ENCODE data around the gene SLC47A1. TPM values are rescaled to one million over a fixed set of nuclear protein-coding genes. Genes with fewer than 3 reads are reported as not detected.

SLC47A1 gene
- total RNA-seq, 2 donors from 2014 or later: not detected

DNA sequence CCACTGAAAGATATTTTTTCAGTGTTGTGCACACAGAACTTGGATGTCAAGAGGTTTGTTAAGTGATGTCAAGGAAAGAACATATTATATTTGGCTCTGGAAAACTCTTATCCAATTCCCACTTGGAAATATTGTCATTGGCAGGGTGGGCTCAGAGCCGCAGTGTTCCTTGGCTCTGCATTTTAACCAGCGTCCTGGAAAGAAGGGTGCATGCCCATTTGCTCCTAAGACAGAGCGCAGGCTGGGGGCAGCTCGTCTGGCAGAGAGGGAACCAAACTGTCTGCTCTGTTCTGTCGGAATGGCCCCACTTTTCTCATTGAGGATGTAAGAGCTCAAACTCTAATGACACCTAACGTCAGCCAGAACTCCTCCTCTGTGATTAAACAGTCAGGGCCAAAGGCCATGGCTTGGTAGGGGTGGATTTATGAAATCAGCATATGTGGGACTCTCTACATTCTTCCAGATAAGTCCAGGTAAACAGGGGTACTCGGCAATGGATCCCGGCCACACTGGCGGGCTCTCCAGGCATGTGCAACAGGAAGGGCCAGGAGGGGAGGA, 18.0 kb downstream of the SLC47A1 start:
- ATAC-seq: no peak
- Mint-ChIP-seq H3K36me3 (no peaks in the 10 kb centered on the region), H3K4me1 (ENCODE audit: low read depth in 2 of 2) (no peaks in the 10 kb centered on the region), H3K4me3 (no peak overlapping the region), H3K9me3 (no peaks in the 10 kb centered on the region), H3K27ac (no peak overlapping the region), H3K27me3 (peaks cover 6 to 8% of the 10 kb centered on the region in 2 donors)
- DNase-seq (ENCODE audit: low spot score): no peak

DNA sequence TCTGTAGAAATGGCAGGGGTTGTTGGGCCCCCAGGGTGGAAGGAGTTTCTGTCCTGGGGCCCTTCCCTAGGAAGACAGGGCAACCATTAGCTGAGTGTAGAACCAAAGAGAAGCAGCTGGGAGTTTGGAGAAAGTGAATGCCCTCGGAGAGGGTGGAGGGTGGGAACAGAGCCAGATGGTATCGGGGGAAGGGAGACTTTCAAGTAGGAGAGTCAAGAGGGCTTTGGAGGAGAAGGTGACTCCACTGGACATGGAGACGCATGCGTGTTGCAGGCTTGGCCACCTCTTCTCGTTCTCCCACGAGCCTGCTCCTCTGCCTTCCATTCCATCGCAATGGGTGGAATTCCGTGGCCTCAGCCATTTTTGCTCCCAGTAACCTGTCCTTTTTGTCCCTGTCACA, 19.4 kb downstream of the SLC47A1 start:
- Mint-ChIP-seq H3K9me3 (no peaks in the 10 kb centered on the region), H3K4me1 (ENCODE audit: low read depth in 2 of 2) (no peaks in the 10 kb centered on the region), H3K36me3 (no peaks in the 10 kb centered on the region), H3K27ac (no peak overlapping the region), H3K4me3 (no peak overlapping the region), H3K27me3 (peaks cover 6 to 8% of the 10 kb centered on the region in 2 donors)
- DNase-seq (ENCODE audit: low spot score) (no peak), ATAC-seq (no peak)

DNA sequence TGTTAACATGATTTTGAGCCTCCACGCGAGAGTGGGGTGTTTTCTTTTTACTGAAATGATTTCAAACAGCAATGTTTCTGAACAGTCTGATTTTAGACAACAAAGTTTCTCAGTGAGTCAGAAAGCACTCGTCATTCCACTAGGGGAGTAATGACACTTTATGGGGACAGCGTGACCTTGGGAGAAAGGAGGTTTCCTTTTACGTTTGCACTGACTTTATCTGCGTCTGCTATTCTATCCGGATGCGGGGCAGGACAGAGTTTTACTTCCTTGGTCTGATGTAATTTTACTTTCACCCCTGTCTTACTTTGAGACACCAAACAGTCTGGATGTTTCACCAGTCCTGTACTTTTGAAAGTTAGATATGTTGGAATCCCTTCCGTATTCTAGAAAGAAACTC, 20.7 kb downstream of the SLC47A1 start:
- H3K4me1 Mint-ChIP-seq (ENCODE audit: low read depth in 2 of 2): no peaks in the 10 kb centered on the region

DNA sequence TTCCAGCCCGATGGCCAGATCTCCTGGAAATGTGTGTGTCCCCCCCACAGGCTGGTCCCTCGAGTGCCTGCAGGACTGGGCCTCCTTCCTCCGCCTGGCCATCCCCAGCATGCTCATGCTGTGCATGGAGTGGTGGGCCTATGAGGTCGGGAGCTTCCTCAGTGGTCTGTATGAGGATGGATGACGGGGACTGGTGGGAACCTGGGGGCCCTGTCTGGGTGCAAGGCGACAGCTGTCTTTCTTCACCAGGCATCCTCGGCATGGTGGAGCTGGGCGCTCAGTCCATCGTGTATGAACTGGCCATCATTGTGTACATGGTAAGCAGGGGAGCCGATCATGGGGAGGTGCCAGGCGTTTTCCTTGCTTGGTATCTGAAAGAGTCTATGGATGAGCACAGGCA, 22.1 kb downstream of the SLC47A1 start:
- peak; percentile 17 to 49 for ATAC-seq
- H3K4me3 Mint-ChIP-seq: no peak overlapping the region
- H3K27ac Mint-ChIP-seq: no peak overlapping the region

More for the DNA sequence above, 20.7 kb downstream of the SLC47A1 start:
- DNase-seq (ENCODE audit: low spot score) (no peak), ATAC-seq (no peak)
- Mint-ChIP-seq H3K4me3 (no peak overlapping the region), H3K36me3 (no peaks in the 10 kb centered on the region), H3K27ac (no peak overlapping the region), H3K9me3 (no peaks in the 10 kb centered on the region), H3K27me3 (peaks cover 6 to 8% of the 10 kb centered on the region in 2 donors)

DNA sequence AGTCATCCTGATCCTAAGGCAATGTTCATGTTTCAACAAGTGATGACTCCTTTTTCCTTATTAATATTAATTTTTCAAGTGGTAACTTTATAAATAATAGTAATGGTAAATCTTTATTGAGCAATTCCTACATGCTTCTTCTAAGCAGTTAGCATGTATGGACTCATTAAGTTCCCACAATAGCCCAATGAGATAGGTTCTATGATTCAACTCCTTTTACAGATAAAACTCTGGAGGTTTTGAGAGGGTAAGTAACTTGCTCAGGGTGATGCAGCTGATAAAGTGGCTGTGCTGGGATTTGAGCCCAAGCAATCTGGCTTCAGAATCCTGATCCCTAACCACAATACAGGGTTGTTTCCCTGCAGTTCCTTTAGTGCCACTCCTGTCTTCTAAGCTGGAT, 25.3 kb downstream of the SLC47A1 start:
- ATAC-seq: no peak

More for the DNA sequence above, 22.1 kb downstream of the SLC47A1 start:
- H3K27me3 Mint-ChIP-seq: peaks cover 11 to 15% of the 10 kb centered on the region in 2 donors
- no peaks in the 10 kb centered on the region for H3K9me3 Mint-ChIP-seq
- DNase-seq (ENCODE audit: low spot score): no peak
- H3K36me3 Mint-ChIP-seq: no peaks in the 10 kb centered on the region
- no peaks in the 10 kb centered on the region for H3K4me1 Mint-ChIP-seq (ENCODE audit: low read depth in 2 of 2)

DNA sequence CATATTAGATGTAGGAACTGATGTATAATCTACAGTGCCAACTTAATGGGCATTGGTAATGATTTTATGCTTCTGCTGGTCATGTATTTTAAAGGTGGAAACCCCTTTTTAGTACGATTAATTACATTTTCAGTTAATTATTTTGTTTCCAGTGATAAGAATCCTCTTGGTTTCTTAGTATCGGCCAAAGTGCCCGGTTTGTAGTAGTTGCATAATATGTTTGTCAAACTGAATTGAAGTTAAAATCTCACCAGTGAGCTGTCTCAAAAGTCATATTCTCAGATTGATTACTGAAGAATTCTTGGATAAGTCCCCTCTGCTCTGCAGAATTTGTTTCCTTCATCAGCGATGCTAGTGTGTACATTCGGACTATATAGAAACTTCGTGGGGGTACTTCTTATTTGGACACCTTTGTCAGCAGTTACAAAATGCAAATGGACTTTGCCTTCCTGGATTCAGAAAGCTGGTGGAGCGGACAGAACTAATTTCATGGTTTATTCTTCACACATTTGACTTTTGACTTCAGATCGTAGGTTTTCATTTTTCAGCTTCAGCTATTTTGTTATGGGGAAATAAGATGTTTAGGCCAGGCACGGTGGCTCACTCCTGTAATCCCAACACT, 28.2 kb downstream of the SLC47A1 start:
- no peak overlapping the region for H3K27ac Mint-ChIP-seq
- no peak overlapping the region for H3K4me3 Mint-ChIP-seq
- no peaks in the 10 kb centered on the region for H3K36me3 Mint-ChIP-seq
- ATAC-seq (no peak), DNase-seq (ENCODE audit: low spot score) (no peak)
- H3K9me3 Mint-ChIP-seq: no peaks in the 10 kb centered on the region
- H3K4me1 Mint-ChIP-seq (ENCODE audit: low read depth in 2 of 2): no peaks in the 10 kb centered on the region
- H3K27me3 Mint-ChIP-seq: peaks cover 7 to 10% of the 10 kb centered on the region in 2 donors

More for the DNA sequence above, 25.3 kb downstream of the SLC47A1 start:
- no peak overlapping the region for H3K4me3 Mint-ChIP-seq
- H3K27me3 Mint-ChIP-seq: peaks cover 6 to 8% of the 10 kb centered on the region in 2 donors
- H3K27ac Mint-ChIP-seq: no peak overlapping the region
- no peaks in the 10 kb centered on the region for H3K36me3 Mint-ChIP-seq
- no peak for DNase-seq (ENCODE audit: low spot score)
- no peaks in the 10 kb centered on the region for H3K9me3 Mint-ChIP-seq
- no peaks in the 10 kb centered on the region for H3K4me1 Mint-ChIP-seq (ENCODE audit: low read depth in 2 of 2)

DNA sequence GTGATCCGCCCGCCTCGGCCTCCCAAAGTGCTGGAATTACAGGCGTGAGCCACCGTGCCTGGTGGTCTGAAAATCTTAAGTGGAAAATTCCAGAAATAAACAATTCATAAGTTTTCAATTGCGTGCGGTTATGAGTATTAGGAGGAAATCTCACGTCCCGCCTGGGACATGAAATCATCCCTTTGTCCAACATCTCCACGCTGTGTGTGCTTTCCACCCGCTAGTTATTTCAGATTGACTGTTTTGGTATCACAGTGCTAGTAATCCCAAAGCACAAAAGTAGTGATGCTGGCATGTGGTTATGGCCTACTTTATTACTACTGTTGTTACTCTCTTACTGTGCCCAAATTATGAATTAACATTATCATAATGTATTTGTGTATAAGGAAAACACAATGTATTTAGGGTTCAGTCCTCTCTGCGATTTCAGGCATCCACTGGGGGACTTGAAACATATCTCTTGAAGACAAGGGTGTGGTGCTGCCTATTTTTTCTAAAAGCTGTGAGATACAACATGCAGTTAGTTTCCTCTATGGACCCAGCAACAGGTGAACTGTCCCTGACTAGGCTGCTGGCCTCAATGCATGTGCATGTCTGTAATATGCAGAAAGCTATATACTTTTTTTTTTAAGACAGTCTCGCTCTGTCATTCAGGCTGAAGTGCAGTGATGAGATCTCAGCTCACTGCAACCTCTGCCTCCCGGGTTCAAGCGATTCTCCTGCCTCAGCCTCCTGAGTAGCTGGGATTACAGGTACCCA, 32.3 kb downstream of the SLC47A1 start:
- Mint-ChIP-seq H3K9me3 (no peaks in the 10 kb centered on the region), H3K4me1 (ENCODE audit: low read depth in 2 of 2) (no peaks in the 10 kb centered on the region), H3K36me3 (no peaks in the 10 kb centered on the region), H3K27ac (no peak overlapping the region), H3K4me3 (no peak overlapping the region), H3K27me3 (peaks cover 2 to 12% of the 10 kb centered on the region in 2 donors)
- no peak for DNase-seq (ENCODE audit: low spot score)
- no peak for ATAC-seq

DNA sequence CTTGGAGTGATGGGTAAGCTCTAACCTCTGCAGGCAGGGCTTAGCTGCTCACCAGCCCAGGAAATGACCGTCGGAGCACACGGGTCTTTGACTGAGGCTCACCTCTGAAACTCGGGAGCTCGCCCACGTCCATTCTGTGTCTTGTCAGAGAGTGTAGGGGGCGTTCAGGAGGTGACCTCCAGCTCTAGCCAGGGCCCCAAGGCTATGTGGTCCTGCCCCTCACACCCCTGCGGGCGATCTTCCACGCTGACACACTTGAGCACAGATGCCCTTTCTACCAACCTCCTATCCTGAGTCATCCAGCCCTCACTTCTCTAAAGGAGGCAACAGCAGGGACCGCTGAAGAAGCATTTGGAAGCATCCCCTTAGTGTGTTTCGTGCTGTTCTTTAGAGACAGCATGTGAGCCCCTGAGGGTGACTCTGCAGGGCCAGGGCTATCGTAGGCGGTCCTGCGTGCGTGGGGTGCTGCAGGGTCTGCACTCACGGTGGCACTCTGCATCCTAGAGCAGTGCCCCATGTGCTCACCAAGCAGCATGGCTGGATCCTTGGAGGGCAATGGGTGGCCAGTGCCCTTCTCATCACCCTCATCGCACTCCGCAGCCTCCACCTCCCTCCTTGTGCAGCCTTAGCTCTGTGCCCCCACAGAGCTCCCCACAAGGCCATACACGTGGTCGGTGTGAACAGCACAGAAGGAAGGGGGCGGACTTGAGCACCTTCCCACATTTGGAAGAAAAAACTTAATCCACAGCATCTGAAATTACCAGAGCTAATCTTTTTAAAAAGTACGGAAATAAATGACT, 33.8 kb downstream of the SLC47A1 start:
- peak; percentile 48 to 53 for ATAC-seq
- no peaks in the 10 kb centered on the region for H3K9me3 Mint-ChIP-seq
- no peaks in the 10 kb centered on the region for H3K36me3 Mint-ChIP-seq
- DNase-seq (ENCODE audit: low spot score): no peak
- H3K27ac Mint-ChIP-seq: no peak overlapping the region
- H3K4me1 Mint-ChIP-seq (ENCODE audit: low read depth in 2 of 2): no peaks in the 10 kb centered on the region
- no peak overlapping the region for H3K4me3 Mint-ChIP-seq
- H3K27me3 Mint-ChIP-seq: peaks cover 6 to 19% of the 10 kb centered on the region in 2 donors

DNA sequence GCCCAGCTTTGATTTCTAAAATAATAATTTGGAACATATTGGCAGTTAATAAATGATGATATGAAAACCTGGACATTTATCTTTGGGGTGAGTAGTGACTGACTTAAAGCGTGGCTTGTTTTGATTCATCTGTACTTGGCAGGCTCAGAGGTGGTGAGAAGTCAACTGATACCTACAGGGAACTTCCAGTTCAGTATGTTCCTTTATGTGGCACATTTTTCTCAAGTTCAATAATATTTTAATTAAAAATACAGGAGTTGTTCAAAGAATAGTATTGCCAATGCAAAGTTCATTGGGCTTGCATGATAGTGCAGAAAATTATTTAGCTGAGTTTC, 34.3 kb downstream of the SLC47A1 start:
- Mint-ChIP-seq H3K9me3 (no peaks in the 10 kb centered on the region), H3K27me3 (peaks cover 4 to 19% of the 10 kb centered on the region in 2 donors), H3K4me1 (ENCODE audit: low read depth in 2 of 2) (no peaks in the 10 kb centered on the region), H3K36me3 (no peaks in the 10 kb centered on the region), H3K27ac (no peak overlapping the region), H3K4me3 (no peak overlapping the region)
- ATAC-seq (no peak), DNase-seq (ENCODE audit: low spot score) (no peak)

DNA sequence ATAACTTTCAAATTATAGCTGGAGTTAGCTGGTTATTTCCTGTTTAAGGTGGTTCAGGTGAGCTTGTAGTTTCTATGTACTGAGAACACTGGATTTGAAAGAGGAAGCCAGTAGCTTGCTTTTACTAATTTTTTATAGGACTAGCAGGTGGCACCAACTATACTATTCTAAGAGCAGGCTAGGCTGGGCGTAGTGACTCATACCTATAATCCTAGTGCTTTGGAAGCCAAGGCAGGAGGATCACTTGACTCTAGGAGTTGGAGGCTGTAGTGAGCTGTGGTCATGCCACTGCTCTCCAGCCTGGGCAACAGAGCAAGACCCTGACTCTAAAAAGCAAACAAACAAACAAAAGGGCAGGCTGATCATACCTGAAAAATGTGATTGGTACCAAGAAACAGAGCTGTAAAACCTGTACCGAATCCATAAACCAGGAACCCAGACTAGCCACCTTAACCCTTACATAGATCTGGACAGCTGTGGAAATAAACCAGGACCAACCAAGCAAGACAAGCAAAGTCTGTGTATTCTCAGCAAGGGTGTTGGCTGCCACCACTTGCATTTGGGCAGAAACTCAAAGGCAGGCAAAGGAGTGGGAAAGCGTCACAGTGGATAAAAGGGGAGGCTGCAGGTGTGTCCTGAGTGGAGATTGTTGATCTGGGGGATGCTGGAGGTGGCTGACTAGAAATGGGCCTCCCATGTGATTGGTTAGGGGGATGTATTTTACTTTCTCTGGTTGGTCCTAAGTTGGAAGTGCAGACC, 36.3 kb downstream of the SLC47A1 start:
- H3K4me1 Mint-ChIP-seq (ENCODE audit: low read depth in 2 of 2): no peaks in the 10 kb centered on the region
- H3K27ac Mint-ChIP-seq: no peak overlapping the region
- H3K9me3 Mint-ChIP-seq: no peaks in the 10 kb centered on the region
- peak; percentile 0 for DNase-seq (ENCODE audit: low spot score)
- H3K36me3 Mint-ChIP-seq: no peaks in the 10 kb centered on the region
- H3K4me3 Mint-ChIP-seq: no peak overlapping the region
- peaks cover 4 to 22% of the 10 kb centered on the region in 2 donors for H3K27me3 Mint-ChIP-seq
- no peak for ATAC-seq

DNA sequence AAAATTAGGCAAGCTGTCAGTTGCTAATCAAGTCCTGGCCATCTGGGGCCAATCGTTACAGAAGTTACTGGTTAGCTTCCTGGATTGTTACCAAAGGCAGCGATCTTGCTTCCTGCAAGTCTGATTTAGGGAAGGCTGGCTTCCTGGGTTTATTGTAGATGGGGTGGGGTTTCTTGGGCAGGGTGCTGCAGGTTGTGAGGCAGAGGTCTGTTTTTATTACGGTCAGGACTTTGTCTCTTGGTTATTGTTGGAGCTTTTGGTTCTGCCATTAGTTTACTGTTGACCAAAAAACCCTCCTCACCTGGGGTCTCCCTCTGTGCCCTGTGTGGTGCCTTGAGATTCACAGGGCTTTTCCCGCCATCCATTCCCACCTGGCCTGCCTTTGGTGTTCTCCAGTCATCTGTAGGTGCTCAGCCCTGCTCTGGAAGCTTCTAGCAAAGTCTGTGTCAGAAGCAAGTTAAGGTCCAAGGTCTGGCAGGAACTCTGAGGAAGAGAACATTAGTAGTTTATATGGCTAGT, 36.9 kb downstream of the SLC47A1 start:
- Mint-ChIP-seq H3K36me3 (no peaks in the 10 kb centered on the region), H3K27ac (no peak overlapping the region), H3K27me3 (peaks cover 4 to 28% of the 10 kb centered on the region in 2 donors), H3K9me3 (no peaks in the 10 kb centered on the region), H3K4me3 (no peak overlapping the region), H3K4me1 (ENCODE audit: low read depth in 2 of 2) (no peaks in the 10 kb centered on the region)
- peak in 1 of 2 donors; percentile 12 for ATAC-seq
- no peak for DNase-seq (ENCODE audit: low spot score)

DNA sequence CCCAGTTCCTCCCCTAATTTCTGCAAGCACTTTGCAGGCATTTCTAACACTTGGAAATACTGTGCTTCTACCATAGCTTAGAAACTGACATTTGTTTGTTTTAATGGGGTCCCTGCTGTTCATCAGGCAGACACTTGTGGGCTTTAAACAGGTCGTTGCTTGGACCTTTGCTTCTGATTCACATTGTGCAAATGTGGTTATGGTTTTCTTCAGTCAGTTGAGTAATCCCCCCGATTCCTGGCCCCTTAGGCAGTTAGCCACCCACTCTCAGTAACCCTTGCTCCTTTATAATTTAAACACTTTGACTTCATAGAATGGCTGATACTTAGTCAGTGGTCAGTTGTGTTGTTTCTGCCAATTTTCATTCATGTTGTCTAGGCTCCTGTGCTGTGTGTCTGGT, 39.4 kb downstream of the SLC47A1 start:
- ATAC-seq: no peak
- no peak for DNase-seq (ENCODE audit: low spot score)
- Mint-ChIP-seq H3K27ac (no peak overlapping the region), H3K4me1 (ENCODE audit: low read depth in 2 of 2) (no peaks in the 10 kb centered on the region), H3K36me3 (no peaks in the 10 kb centered on the region), H3K9me3 (no peaks in the 10 kb centered on the region), H3K4me3 (no peak overlapping the region), H3K27me3 (peaks cover 9 to 26% of the 10 kb centered on the region in 2 donors)

DNA sequence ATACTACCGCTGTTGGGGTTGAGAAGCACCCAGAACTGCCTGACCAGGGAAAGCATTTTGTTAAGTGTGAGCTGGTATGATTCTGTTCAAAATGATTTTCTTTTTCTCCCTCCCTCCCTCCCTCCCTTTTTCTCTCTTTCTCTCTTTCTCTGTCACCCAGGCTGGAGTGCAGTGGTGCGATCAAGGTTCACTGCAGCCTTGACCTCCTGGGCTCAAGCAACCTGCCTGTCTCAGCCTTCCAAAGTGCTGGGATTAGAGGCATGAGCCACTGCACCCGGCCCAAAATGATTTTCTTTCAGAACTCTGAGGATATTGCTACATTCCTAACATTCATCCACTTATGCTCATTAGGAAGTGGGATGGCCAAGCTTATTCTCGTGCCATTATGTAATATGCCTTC, 41.3 kb downstream of the SLC47A1 start:
- Mint-ChIP-seq H3K9me3 (no peaks in the 10 kb centered on the region), H3K4me1 (ENCODE audit: low read depth in 2 of 2) (no peaks in the 10 kb centered on the region), H3K27ac (no peak overlapping the region), H3K4me3 (no peak overlapping the region), H3K27me3 (peaks cover 18 to 22% of the 10 kb centered on the region in 2 donors), H3K36me3 (no peaks in the 10 kb centered on the region)
- DNase-seq (ENCODE audit: low spot score) (no peak), ATAC-seq (no peak)

All from natural killer cell treated with Interleukin-12 subunit alpha and Interleukin-12 subunit beta and Interleukin-15 and Interleukin-18, amount 100 ng/mL, for 72 hours (primary cell).